NCI-H748 (cell line): ENCODE results near the gene PAFAH2.

Source experiments
- DNase-seq: peaks from one replicate; lab custom pipeline; 2025; ENCODE audit not compliant: unreplicated experiment; lab: John Stamatoyannopoulos, UW

Gene PAFAH2

GRCh38 chr1:26031611-26032220 is 33.9 kb upstream of the PAFAH2 start:
- DNase-seq = no peak

- no peak for DNase-seq
Observed at GRCh38 chr1:26031196-26031595, 33.3 kb upstream of the PAFAH2 start.

- no peak for DNase-seq
Observed at GRCh38 chr1:26029864-26030481, 32.1 kb upstream of the PAFAH2 start.

GRCh38 chr1:26029054-26029863 is 31.4 kb upstream of the PAFAH2 start:
- DNase-seq = no peak

GRCh38 chr1:26028490-26028980 is 30.7 kb upstream of the PAFAH2 start:
- DNase-seq = no peak

GRCh38 chr1:26027716-26028489 is 30.0 kb upstream of the PAFAH2 start:
- no peak for DNase-seq

GRCh38 chr1:26025517-26025916 is 27.7 kb upstream of the PAFAH2 start:
- no peak for DNase-seq

GRCh38 chr1:26025060-26025459 is 27.2 kb upstream of the PAFAH2 start:
- DNase-seq = no peak

GRCh38 chr1:26023826-26024225 is 26.0 kb upstream of the PAFAH2 start:
- no peak for DNase-seq

- no peak for DNase-seq
Observed at GRCh38 chr1:26023009-26023408, 25.1 kb upstream of the PAFAH2 start.

GRCh38 chr1:26022404-26022779 is 24.5 kb upstream of the PAFAH2 start:
- no peak for DNase-seq

GRCh38 chr1:26021647-26022403 is 24.0 kb upstream of the PAFAH2 start, which contains the start of gene EXTL1:
EXTL1 (plus strand) TSS chr1:26021775; CDS start chr1:26022647, 872 bp downstream.
- DNase-seq = no peak

- no peak for DNase-seq
Observed at GRCh38 chr1:26020941-26021646, 23.2 kb upstream of the PAFAH2 start.

- DNase-seq = no peak
Observed at GRCh38 chr1:26020330-26020768, 22.5 kb upstream of the PAFAH2 start.

- DNase-seq = no peak
Observed at GRCh38 chr1:26019641-26020315, 21.9 kb upstream of the PAFAH2 start.

- no peak for DNase-seq
Observed at GRCh38 chr1:26017606-26018005, 19.7 kb upstream of the PAFAH2 start.

- DNase-seq = no peak
Observed at GRCh38 chr1:26016953-26017545, 19.2 kb upstream of the PAFAH2 start.

GRCh38 chr1:26016258-26016952 is 18.5 kb upstream of the PAFAH2 start:
- no peak for DNase-seq
